Heart left ventricle (tissue), 16 donors: Measurements from ENCODE around the gene FBXO34. TPM values are rescaled to one million over a fixed set of nuclear protein-coding genes. Genes with fewer than 3 reads are reported as not detected.

Experiments
- ATAC-seq, 4 donors: fragments of 200-7000 bp; cut with Tn5 transposase; one replicate each; pipeline ENCODE4 v1.9.1; 2020 to 2022; ENCODE audit warnings: moderate library complexity in 4 of 4, mild to moderate bottlenecking in 3 of 4, moderate number of reproducible peaks in 1 of 4
- DNase-seq, 5 donors: peaks; one replicate each; pipeline ENCODE4 v3.0.0-alpha.2; 2020
- H3K27ac ChIP-seq, 12 donors: fragments of 200-600 bp; sonication (generic) in 4 of 12; one replicate each; pipeline versions ENCODE4 v1.5.0 to v1.8.0; 2016 to 2022; ENCODE audit warnings: mild to moderate bottlenecking in 2 of 12
- H3K27me3 ChIP-seq, 9 donors: fragments of 200-600 bp; sonication (generic) in 2 of 9; one replicate each; pipeline versions ENCODE4 v1.5.1 to v1.8.0; 2016 to 2022; ENCODE audit warnings: mild to moderate bottlenecking in 3 of 9
- H3K36me3 ChIP-seq, 9 donors: fragments of 200-600 bp; sonication (generic) in 2 of 9; one replicate each; pipeline versions ENCODE4 v1.5.0 to v1.8.0; 2018 to 2022; ENCODE audit warnings: mild to moderate bottlenecking in 2 of 9
- H3K4me1 ChIP-seq, 12 donors: fragments of 200-600 bp; sonication (generic) in 4 of 12; one replicate each; pipeline versions ENCODE4 v1.5.0 to v1.8.0; 2016 to 2022; ENCODE audit warnings: mild to moderate bottlenecking in 3 of 12
- H3K4me3 ChIP-seq, 12 donors: fragments of 200-600 bp; sonication (generic) in 4 of 12; one replicate each; pipeline versions ENCODE4 v1.5.0 to v1.8.0; 2017 to 2022; ENCODE audit warnings: mild to moderate bottlenecking in 9 of 12, moderate library complexity in 4 of 12
- H3K9me3 ChIP-seq, 12 donors: fragments of 200-600 bp; sonication (generic) in 4 of 12; one replicate each; pipeline versions ENCODE4 v1.5.0 to v1.8.0; 2016 to 2022; ENCODE audit warnings: mild to moderate bottlenecking in 1 of 12
- CTCF ChIP-seq, 12 donors: fragments of 200-600 bp; sonication (generic) in 4 of 12; IDR thresholded peaks; one replicate each; pipeline versions ENCODE4 v1.5.0 to v1.8.0; 2018 to 2022; ENCODE audit warnings: antibody characterized with exemption in 12 of 12, mild to moderate bottlenecking in 5 of 12
- POLR2A ChIP-seq, 2 donors: fragments of 450-650 bp; IDR thresholded peaks; one replicate each; pipeline ENCODE4 v1.6.1; 2017; ENCODE audit warnings: antibody characterized with exemption in 2 of 2, mild to moderate bottlenecking in 2 of 2, moderate library complexity in 2 of 2
- WGBS, 4 donors: extraction: QIAGEN DNeasy Blood & Tissue Kit in 2 of 4; methylation state at CpG; one replicate each; pipeline versions ENCODE4 v1.1.5 to v1.1.7; 2013 to 2018; 5-methylcytosine and 5-hydroxymethylcytosine counted together
- intact Hi-C, 10 donors: fragments of 100-400 bp; cut with DNase I; formaldehyde crosslinking; loops; one replicate each; pipeline versions ENCODE4 v1.11.1 to v1.14.2; 2022
- polyA plus RNA-seq, 2 donors: library from polyadenylated mRNA; stranded (reverse); fragments of 200-250 nt; gene quantifications; one replicate each; pipeline ENCODE4 v1.2.3, GENCODE V29; 2013
- total RNA-seq, 9 donors: library from RNA; depleted of rRNA in 2 of 9; stranded (reverse); fragments of >200 nt in 2 of 9; fragmentation: NEBNext Ultra II Directional in 3 of 9; extraction: Animal tissue kit (Norgen Biotek cat#: 25700) in 3 of 9; gene quantifications; one replicate each; pipeline versions ENCODE4 v1.1.0 to v1.2.4, GENCODE V29; 2016 to 2023
- donor health status: ischemic (EF 13 %, LVEDD 7.1; RV severe dilation, severe dysfunction).
- donor health status: healthy with polysubstance abuse.
- donor health status: DM: no; HTN: yes; CAD: no.
- donor health status: DM: no; HTN: no; CAD: no.
- donor health status: ischemic (EF 25% LVEDD 6.9; RV normal size, moderate dysfunction).
- donor health status: ischemic (EF 25% LVEDD 5.7; RV mildly dilated, moderate dysfunction).
- donor health status: healthy.
- donor health status: DM: yes; HTN: yes; CAD: no.
- donor health status: ischemic (EF 35%, LVEDD 5.7; RV mildly dilated, moderate dysfunction).
- donor health status: nonischemic (EF 11% LVEDD 7.7; RV severe dilation, severe dysfunction).
- donor health status: DM: yes; HTN: yes; CAD: no.
- donor health status: PGD.
- donor health status: ischemic (EF 29% LVEDD 5.4; RV normal size, mild dysfunction).
- donor health status: nonischemic (EF 23%, LVEDD 6.1; RV moderate dilation, normal function).

The FBXO34 gene
- total and polyA plus RNA-seq, 11 donors = 8.0 to 33.4 (median 21.1) TPM

- Histone ChIP-seq H3K27ac (peak overlapping the region in 4 of 12 donors; percentile 38 to 69 (median 49)), H3K27me3 (no peaks in the 10 kb centered on the region), H3K4me1 (peaks cover 0 to 15% (median 0%) of the 10 kb centered on the region in 12 donors), H3K36me3 (no peaks in the 10 kb centered on the region), H3K9me3 (no peaks in the 10 kb centered on the region), H3K4me3 (no peak overlapping the region)
- no peak for TF ChIP-seq POLR2A (IDR thresholded peaks at IDR 0.05)
- TF ChIP-seq CTCF (IDR thresholded peaks at IDR 0.05) = no peak
- intact Hi-C loops = no loop called here
- 50 to 58% (median 55%) methylated on average over 3 of the region's 3 CpGs for WGBS, 4 donors
- DNase-seq = no peak
- ATAC-seq = peak in 1 of 4 donors; percentile 84
These were observed 37.6 kb upstream of the FBXO34 start for GRCh38 chr14:55233591-55233990.

- H3K27ac ChIP-seq = no peak overlapping the region
- H3K36me3 ChIP-seq = no peaks in the 10 kb centered on the region
- H3K27me3 ChIP-seq = peaks cover 0 to 8% (median 0%) of the 10 kb centered on the region in 9 donors
- H3K4me1 ChIP-seq = peaks cover 0 to 10% (median 0%) of the 10 kb centered on the region in 12 donors
- ATAC-seq (no peak), DNase-seq (no peak)
- H3K4me3 ChIP-seq = no peak overlapping the region
- intact Hi-C loops = no loop called here
- 87 to 90% (median 89%) methylated on average over 12 of the region's 12 CpGs for WGBS, 4 donors
- no peak for TF ChIP-seq CTCF (IDR thresholded peaks at IDR 0.05)
- TF ChIP-seq POLR2A (IDR thresholded peaks at IDR 0.05) = no peak
- no peaks in the 10 kb centered on the region for H3K9me3 ChIP-seq
These were observed 33.1 kb upstream of the FBXO34 start for GRCh38 chr14:55238019-55238680.

GRCh38 chr14:55239320-55239719, 31.9 kb upstream of the FBXO34 start:
- Histone ChIP-seq H3K36me3 (no peaks in the 10 kb centered on the region), H3K27me3 (peaks cover 0 to 8% (median 0%) of the 10 kb centered on the region in 9 donors), H3K9me3 (no peaks in the 10 kb centered on the region), H3K27ac (no peak overlapping the region), H3K4me3 (no peak overlapping the region), H3K4me1 (no peaks in the 10 kb centered on the region)
- no peak for DNase-seq
- intact Hi-C loops = no loop called here
- ATAC-seq = no peak
- no peak for TF ChIP-seq CTCF (IDR thresholded peaks at IDR 0.05)
- TF ChIP-seq POLR2A (IDR thresholded peaks at IDR 0.05) = no peak
- 79 to 89% (median 84%) methylated on average over 1 of the region's 1 CpG for WGBS, 4 donors

- no peaks in the 10 kb centered on the region for H3K9me3 ChIP-seq
- H3K27ac ChIP-seq = no peak overlapping the region
- no peak overlapping the region for H3K4me3 ChIP-seq
- H3K36me3 ChIP-seq = no peaks in the 10 kb centered on the region
- DNase-seq (no peak), ATAC-seq (peak in 2 of 4 donors; percentile 52)
- H3K27me3 ChIP-seq = peaks cover 0 to 8% (median 0%) of the 10 kb centered on the region in 9 donors
- WGBS, 4 donors = 28 to 37% (median 31%) methylated on average over 30 to 33 of the region's 33 CpGs
- no peaks in the 10 kb centered on the region for H3K4me1 ChIP-seq
- TF ChIP-seq POLR2A (IDR thresholded peaks at IDR 0.05) (no peak), CTCF (IDR thresholded peaks at IDR 0.05) (no peak)
- intact Hi-C loops = loop anchor here in 1 of 10 donors (10.0 kb wide), 1 partner anchor 184 kb away; no protein-coding TSS in a partner anchor
These were observed 30.6 kb upstream of the FBXO34 start for GRCh38 chr14:55240526-55241178.
